HG02970 (cell line): ENCODE measurements around the gene TMEM184A.
"Not testable (repeated sequence)": the region's sequence is repeated elsewhere in the genome, so short reads cannot be mapped to it uniquely, and the experiment has no call there.

Source experiments
- ATAC-seq: cut with Tn5 transposase; IDR thresholded peaks from one replicate; pipeline ENCODE4 v1.9.1; 2021; ENCODE audit warnings: mild to moderate bottlenecking, moderate library complexity, moderate number of reproducible peaks; ENCODE audit not compliant: unreplicated experiment, low FRiP score

The TMEM184A gene

GRCh38 chr7:1590887-1591286, 34.9 kb upstream of the TMEM184A start:
- ATAC-seq, result no peak

- no peak for ATAC-seq
These were observed 34.5 kb upstream of the TMEM184A start for GRCh38 chr7:1590476-1590875.

GRCh38 chr7:1588978-1589377, 33.0 kb upstream of the TMEM184A start:
- no peak for ATAC-seq

GRCh38 chr7:1587738-1588137, 31.7 kb upstream of the TMEM184A start:
- ATAC-seq, result no peak

DNA sequence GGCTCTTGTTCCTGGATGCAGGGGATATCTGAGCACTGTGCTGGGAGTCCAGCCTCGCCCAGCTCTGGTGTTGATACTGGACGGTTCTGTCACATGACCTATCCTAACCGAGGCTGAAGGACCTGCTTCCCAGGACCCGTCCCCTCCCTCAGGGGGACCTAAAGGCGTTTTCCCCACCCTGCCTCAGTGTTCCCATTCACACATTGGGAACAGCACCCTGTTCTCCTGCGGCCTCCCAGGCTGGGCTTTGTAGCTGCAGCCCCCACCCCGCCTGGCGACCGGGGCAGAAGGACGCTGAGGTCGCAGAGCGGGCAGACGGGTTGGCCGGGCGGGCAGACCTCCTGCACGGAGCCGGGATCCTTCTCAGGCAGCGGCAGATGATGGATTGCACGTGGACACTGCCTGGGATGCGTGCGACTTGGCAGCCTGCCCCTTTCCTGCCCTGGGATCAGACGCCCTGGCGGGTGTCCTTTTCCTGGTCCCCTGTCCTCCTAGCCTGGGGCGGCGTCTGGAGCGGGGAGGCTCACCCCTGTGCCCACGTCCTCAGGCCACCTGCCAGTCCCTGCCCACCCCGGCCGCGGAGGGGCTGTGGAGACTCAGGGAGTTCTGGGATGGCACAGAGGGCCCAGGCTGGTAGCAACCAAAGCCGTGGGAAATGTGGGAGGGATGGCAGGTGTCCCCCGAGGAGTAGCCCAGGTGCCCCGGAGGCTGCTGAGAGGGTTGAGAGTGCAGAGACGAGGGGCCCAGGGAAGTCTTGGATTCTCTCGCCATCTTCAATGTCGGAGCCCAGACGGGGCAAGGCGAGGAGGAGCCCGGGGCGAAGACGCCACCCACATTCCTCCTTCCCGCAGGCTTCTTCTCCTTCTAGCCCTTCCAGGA, 31.1 kb upstream of the TMEM184A start:
- no peak for ATAC-seq

GRCh38 chr7:1586126-1586826, 30.3 kb upstream of the TMEM184A start:
- no peak for ATAC-seq

GRCh38 chr7:1585142-1585981, 29.4 kb upstream of the TMEM184A start:
- ATAC-seq, result no peak

DNA sequence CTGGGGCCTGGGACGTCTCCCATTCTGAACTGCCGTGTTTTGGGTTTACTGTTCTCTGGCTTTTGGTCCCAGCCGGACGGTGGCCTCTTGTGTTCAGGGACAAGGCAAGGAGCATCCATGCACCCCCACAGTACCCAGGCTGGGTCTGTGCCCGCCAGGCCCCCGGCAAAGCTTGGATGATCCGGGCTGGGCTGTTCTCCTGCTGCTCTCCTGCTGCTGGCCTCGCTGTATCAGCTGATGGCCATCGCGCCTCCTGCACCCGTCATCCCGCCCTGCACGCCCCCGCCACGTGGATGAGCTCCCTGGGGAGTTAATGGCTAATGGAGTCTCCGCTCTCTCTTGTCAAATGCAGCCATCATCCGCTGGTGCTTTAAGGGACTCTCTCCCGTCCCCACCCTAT, 28.7 kb upstream of the TMEM184A start:
- ATAC-seq, result no peak

- not testable (repeated sequence) for ATAC-seq
These were observed 27.4 kb upstream of the TMEM184A start for GRCh38 chr7:1583241-1583930.

- no peak for ATAC-seq
These were observed 24.5 kb upstream of the TMEM184A start for GRCh38 chr7:1580422-1581030.

- ATAC-seq, result peak; percentile 75
These were observed 23.7 kb upstream of the TMEM184A start for GRCh38 chr7:1579481-1580421.

- ATAC-seq, result no peak
These were observed 22.5 kb upstream of the TMEM184A start for GRCh38 chr7:1578513-1578912.

DNA sequence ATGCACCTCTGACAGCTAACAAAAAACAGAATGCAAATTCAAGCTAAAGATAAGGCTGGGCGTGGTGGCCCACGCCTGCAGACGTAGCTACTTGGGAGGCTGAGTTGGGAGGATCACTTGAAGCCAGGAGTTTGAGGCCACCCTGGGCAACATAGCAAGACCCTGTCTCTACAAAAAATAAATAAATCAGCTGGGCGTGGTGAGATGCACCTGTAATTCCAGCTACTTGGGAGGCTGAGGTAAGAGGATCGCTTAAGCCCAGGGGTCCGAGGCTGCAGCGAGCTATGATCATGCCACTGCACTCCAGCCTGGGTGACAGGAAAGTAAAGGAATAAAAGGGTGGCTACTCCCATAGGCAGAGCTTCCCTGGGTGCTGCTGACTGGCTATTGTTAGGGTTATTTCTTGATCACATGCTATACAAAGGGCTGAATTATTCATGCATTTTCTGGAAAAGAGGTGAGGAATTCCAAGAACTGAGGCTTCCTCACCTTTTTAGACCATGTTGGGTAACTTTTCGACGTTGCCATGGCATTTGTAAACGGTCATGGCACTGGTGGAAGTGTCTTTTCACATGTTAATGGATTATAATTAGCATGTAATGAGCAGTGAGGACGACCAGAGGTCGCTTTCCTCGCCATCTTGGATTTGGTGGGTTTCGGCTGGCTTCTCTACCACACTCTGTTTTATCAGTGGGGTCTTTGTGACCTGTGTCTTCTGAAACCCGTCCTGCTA, 20.7 kb upstream of the TMEM184A start:
- ATAC-seq, result no peak

- ATAC-seq, result no peak
These were observed 19.8 kb upstream of the TMEM184A start for GRCh38 chr7:1575809-1576208.

DNA sequence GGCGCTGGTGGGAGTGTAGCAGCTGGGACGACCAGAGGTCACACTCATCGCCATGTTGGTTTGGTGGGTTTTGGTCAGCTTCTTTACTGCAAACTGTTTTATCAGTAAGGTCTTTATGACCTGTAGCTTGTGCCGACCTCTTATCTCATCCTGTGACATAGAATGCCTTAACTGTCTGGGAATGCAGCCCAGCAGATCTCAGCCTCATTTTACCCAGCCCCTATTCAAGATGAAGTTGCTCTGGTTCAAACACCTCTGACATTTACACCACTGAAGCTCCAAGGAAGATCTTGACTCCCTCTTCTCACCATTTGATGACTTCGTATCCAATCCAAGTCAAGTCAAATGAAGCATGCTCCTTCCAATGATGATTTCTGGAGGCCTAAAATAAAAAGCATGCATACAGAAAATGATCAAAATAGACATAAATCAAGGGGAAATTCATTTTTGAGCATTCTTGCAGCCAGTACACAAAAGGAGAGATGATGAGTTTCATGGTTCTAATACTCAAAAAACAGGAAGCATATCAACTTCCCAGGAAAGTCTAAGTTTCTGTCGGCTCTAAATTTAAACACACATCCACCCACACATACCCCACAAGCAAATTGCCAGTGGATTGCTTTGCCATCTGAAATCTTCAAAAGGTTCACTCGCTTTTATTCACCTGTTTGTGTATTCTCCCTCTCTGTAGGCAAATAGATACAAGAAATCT, 16.3 kb upstream of the TMEM184A start:
- no peak for ATAC-seq

DNA sequence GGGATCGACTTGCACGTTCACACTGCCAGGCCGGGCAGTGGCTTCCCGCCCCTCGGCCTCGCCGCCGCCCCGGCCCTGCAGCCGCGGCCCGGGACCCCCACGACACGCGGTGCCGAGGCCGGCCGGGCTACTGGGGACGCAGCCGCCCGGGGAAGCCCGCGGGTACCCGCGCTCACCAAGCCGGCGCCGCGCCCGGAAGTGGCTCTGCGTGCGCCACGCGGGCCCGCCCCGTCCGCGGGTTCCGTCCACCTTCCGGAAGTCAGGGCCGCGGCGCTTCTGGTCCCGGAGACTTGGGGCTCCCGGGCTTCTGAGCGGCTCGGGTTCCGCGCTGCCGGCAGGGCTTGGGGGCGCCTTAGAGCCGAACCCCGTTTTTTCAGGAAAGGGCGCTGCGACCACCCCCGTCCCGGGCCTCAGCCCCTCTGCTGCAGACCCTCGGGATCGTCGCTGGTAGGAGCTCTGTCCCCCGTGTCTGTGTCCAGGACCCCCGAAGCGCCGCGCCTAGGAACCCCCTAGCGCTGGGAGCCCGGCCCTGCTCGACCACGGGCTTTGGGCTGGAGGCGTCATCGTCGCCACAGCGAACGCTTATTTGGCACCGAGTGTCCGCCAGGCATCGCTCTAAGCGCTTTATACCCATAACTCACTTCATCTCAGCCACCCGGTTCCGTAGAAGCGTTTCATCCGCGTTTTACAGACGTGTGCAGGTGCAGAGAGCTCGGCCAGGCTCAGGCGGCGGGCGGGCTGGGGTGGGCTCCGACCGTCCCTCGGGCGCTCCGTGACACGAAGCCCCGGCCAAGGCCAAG, 14.0 kb upstream of the TMEM184A start, which contains the start of gene PSMG3:
Gene PSMG3 (minus strand): TSS at position 200 of the 800 bp plus-strand sequence. CDS start 693 bp downstream, outside the sequence.
- peak; percentile 85 for ATAC-seq

- ATAC-seq, result no peak
These were observed 13.4 kb upstream of the TMEM184A start for GRCh38 chr7:1569440-1569832.
